GM12891 (cell line): Measurements from ENCODE around the gene DIRAS1. TPM values are rescaled to one million over a fixed set of nuclear protein-coding genes. Genes with fewer than 3 reads are reported as not detected.

ENCODE experiments used
- DNase-seq: peaks from one replicate; pipeline ENCODE4 v3.0.0; 2011; ENCODE audit warnings: low spot score; ENCODE audit not compliant: insufficient read length
- FAIRE-seq: peaks from 2 replicates; lab custom pipeline; 2011; peaks lifted over from hg19 to GRCh38; lab: Jason Lieb, UNC
- PAX5 ChIP-seq: IDR thresholded peaks from 2 replicates; pipeline ENCODE4 v1.6.1; 2011; ENCODE audit warnings: low read length, moderate library complexity, mild to moderate bottlenecking; ENCODE audit not compliant: insufficient read depth, severe bottlenecking
- POLR2A ChIP-seq: IDR thresholded peaks from 2 replicates; pipeline ENCODE4 v1.6.1; 2011; ENCODE audit warnings: low read depth, low read length, control low read depth
- POLR2AphosphoS5 ChIP-seq: IDR thresholded peaks from 2 replicates; pipeline ENCODE4 v1.6.1; 2011; ENCODE audit warnings: low read depth, low read length, control low read depth
- POU2F2 ChIP-seq: IDR thresholded peaks from 2 replicates; pipeline ENCODE4 v1.6.1; 2011; ENCODE audit warnings: low read depth, mild to moderate bottlenecking, control low read depth, low read length, moderate library complexity
- SPI1 ChIP-seq: IDR thresholded peaks from 2 replicates; pipeline ENCODE4 v1.6.1; 2011; ENCODE audit warnings: low read depth, low read length, control low read depth
- TAF1 ChIP-seq: IDR thresholded peaks from 2 replicates; pipeline ENCODE4 v1.6.1; 2011; ENCODE audit warnings: low read depth, low read length, control low read depth
- polyA plus RNA-seq: library from polyadenylated mRNA; unstranded; fragments of >200 nt; gene quantifications from one replicate; pipeline ENCODE4 v1.2.1, GENCODE V29; 2012; ENCODE audit warnings: low read depth, missing spikeins, inconsistent platforms; ENCODE audit not compliant: missing spikeins

Gene DIRAS1
- polyA plus RNA-seq: 0.08 TPM

GRCh38 chr19:2720777-2721569, at the start of gene DIRAS1:
DIRAS1 (minus strand) TSS chr19:2721372; CDS start chr19:2717806, 3,566 bp downstream.
- DNase-seq: no peak
- FAIRE-seq: no peak
- TF ChIP-seq POLR2A (no peak), POU2F2 (no peak), TAF1 (no peak), POLR2AphosphoS5 (no peak), PAX5 (no peak), SPI1 (no peak)

GRCh38 chr19:2770055-2771013, 49.2 kb upstream of the DIRAS1 start:
- no peak for FAIRE-seq
- no peak for DNase-seq
- TF ChIP-seq SPI1: no peak
- no peak for TF ChIP-seq PAX5
- TF ChIP-seq POLR2AphosphoS5: no peak
- TF ChIP-seq POU2F2: no peak
- TF ChIP-seq POLR2A: no peak
- TF ChIP-seq TAF1: no peak

GRCh38 chr19:2769218-2769617, 48.0 kb upstream of the DIRAS1 start:
- FAIRE-seq (no peak), DNase-seq (no peak)
- TF ChIP-seq POLR2AphosphoS5 (no peak), PAX5 (no peak), TAF1 (no peak), POU2F2 (no peak), POLR2A (no peak), SPI1 (no peak)

- DNase-seq (no peak), FAIRE-seq (no peak)
- TF ChIP-seq TAF1 (no peak), POU2F2 (no peak), POLR2AphosphoS5 (no peak), SPI1 (no peak), PAX5 (no peak), POLR2A (no peak)
Observed at GRCh38 chr19:2768365-2769132, 47.4 kb upstream of the DIRAS1 start.

- DNase-seq (no peak), FAIRE-seq (no peak)
- TF ChIP-seq SPI1 (no peak), POU2F2 (no peak), POLR2AphosphoS5 (no peak), POLR2A (no peak), PAX5 (no peak), TAF1 (no peak)
Observed at GRCh38 chr19:2767688-2768087, 46.5 kb upstream of the DIRAS1 start.

GRCh38 chr19:2766594-2767372, 45.6 kb upstream of the DIRAS1 start:
- TF ChIP-seq TAF1 (no peak), POLR2AphosphoS5 (no peak), POU2F2 (no peak), PAX5 (no peak), POLR2A (no peak), SPI1 (no peak)
- DNase-seq: no peak
- no peak for FAIRE-seq

GRCh38 chr19:2765376-2765775, 44.2 kb upstream of the DIRAS1 start:
- FAIRE-seq (no peak), DNase-seq (no peak)
- no peak for TF ChIP-seq PAX5
- TF ChIP-seq TAF1: no peak
- no peak for TF ChIP-seq POLR2AphosphoS5
- TF ChIP-seq POU2F2: no peak
- no peak for TF ChIP-seq POLR2A
- TF ChIP-seq SPI1: no peak

- FAIRE-seq (no peak), DNase-seq (no peak)
- TF ChIP-seq POLR2A: no peak
- no peak for TF ChIP-seq POLR2AphosphoS5
- no peak for TF ChIP-seq SPI1
- TF ChIP-seq POU2F2: no peak
- no peak for TF ChIP-seq PAX5
- no peak for TF ChIP-seq TAF1
Observed at GRCh38 chr19:2764945-2765344, 43.8 kb upstream of the DIRAS1 start.
